PC-3 (cell line): ENCODE measurements around the gene APBB2.

Source experiments
- EZH2 ChIP-seq: fragments of 300-600 bp; sonication (generic); IDR thresholded peaks from one replicate; pipeline ENCODE4 v1.6.1; 2017; ENCODE audit warnings: antibody characterized with exemption, mild to moderate bottlenecking, low read length; ENCODE audit not compliant: unreplicated experiment
- EZH2phosphoT487 ChIP-seq: fragments of 300-600 bp; sonication (generic); IDR thresholded peaks from 2 replicates; pipeline ENCODE4 v1.6.1; 2018; ENCODE audit warnings: mild to moderate bottlenecking, antibody characterized with exemption, low read length, borderline replicate concordance
- TF ChIP-seq, protein P1 (sequence below): fragments of 300-600 bp; sonication (generic); conservative IDR thresholded peaks from 2 replicates; pipeline ENCODE4 v1.5.1; 2017; ENCODE audit warnings: antibody characterized with exemption, low read depth, mild to moderate bottlenecking, low read length

DNA sequence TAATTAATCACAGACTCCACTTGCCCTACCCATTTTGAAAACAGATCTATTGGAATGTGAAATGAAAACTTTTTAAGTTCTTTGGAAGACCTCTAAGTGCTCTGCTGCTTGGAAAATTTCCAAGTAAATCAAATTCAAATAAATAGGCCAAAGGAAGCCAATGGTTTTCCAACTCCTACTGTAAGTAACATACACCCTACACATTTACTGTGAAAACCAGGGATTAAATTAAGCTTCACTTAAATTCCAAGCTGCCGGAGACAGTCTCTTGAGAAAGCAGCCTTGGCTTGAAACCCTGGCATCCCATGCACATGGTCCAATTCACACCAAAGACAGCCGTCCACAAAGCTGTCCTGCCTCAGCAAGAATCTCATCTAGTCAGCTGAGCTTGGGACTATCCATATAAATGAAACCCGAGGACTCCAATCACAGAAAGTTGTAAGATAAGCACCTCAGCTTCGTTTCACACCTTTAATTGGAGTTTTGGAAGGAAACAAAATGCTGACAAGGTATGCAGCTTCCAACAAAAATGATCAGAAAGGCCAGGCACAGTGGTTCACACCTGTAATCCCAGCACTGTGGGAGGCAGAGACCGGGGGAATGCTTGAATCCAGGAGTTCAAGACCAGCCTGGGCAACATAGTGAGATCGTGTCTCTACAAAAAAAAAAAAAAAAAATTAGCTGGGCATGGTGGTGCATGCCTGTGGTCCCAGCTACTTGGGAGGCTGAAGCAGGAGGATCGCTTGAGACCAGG lies 88.6 kb downstream of the APBB2 start:
- TF ChIP-seq, protein P1, sequence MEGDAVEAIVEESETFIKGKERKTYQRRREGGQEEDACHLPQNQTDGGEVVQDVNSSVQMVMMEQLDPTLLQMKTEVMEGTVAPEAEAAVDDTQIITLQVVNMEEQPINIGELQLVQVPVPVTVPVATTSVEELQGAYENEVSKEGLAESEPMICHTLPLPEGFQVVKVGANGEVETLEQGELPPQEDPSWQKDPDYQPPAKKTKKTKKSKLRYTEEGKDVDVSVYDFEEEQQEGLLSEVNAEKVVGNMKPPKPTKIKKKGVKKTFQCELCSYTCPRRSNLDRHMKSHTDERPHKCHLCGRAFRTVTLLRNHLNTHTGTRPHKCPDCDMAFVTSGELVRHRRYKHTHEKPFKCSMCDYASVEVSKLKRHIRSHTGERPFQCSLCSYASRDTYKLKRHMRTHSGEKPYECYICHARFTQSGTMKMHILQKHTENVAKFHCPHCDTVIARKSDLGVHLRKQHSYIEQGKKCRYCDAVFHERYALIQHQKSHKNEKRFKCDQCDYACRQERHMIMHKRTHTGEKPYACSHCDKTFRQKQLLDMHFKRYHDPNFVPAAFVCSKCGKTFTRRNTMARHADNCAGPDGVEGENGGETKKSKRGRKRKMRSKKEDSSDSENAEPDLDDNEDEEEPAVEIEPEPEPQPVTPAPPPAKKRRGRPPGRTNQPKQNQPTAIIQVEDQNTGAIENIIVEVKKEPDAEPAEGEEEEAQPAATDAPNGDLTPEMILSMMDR: no peak
- no peak for TF ChIP-seq EZH2
- TF ChIP-seq EZH2phosphoT487: no peak
